Fibroblast of mammary gland (primary cell): ENCODE measurements around the gene CD79B.
"Not testable (repeated sequence)": the region's sequence is repeated elsewhere in the genome, so short reads cannot be mapped to it uniquely, and the experiment has no call there.

Experiments used
- DNase-seq: peaks from one replicate; pipeline ENCODE4 v3.0.0-alpha.2; 2010; ENCODE audit warnings: low read depth
- H3K4me3 ChIP-seq: 2 replicates; pipeline ENCODE4 v1.5.1; 2011; ENCODE audit warnings: low read depth, mild to moderate bottlenecking, low read length, moderate library complexity; ENCODE audit not compliant: control insufficient read depth
- CTCF ChIP-seq: conservative IDR thresholded peaks from 2 replicates; pipeline ENCODE4 v1.5.1; 2011; ENCODE audit warnings: low read depth, low read length, inconsistent platforms; ENCODE audit not compliant: control insufficient read depth, insufficient read depth

CD79B gene

GRCh38 chr17:63892316-63893037 lies 39.7 kb downstream of the CD79B start:
- DNase-seq, result not testable (repeated sequence)
- peak; percentile 8 for TF ChIP-seq CTCF

GRCh38 chr17:63889026-63889848 lies 42.9 kb downstream of the CD79B start:
- H3K4me3 ChIP-seq, result not testable (repeated sequence)
- DNase-seq, result peak; percentile 34
- peak; percentile 47 for TF ChIP-seq CTCF

More at GRCh38 chr17:63892316-63893037, 39.7 kb downstream of the CD79B start:
- H3K4me3 ChIP-seq, result not testable (repeated sequence)

GRCh38 chr17:63885119-63885518 lies 47.0 kb downstream of the CD79B start:
- not testable (repeated sequence) for H3K4me3 ChIP-seq, DNase-seq

- not testable (repeated sequence) for H3K4me3 ChIP-seq
Measured at GRCh38 chr17:63882626-63883126, 49.5 kb downstream of the CD79B start.

GRCh38 chr17:63881935-63882601 lies 50.1 kb downstream of the CD79B start, which contains the start of gene GH2:
GH2 (minus strand) TSS chr17:63881944; CDS start chr17:63881801, 143 bp downstream.
- DNase-seq, result peak; percentile 61
- TF ChIP-seq CTCF, result peak; percentile 55
- H3K4me3 ChIP-seq, result no peak within 1 kb of the TSS

More at GRCh38 chr17:63882626-63883126, 49.5 kb downstream of the CD79B start:
- not testable (repeated sequence) for DNase-seq

GRCh38 chr17:63881337-63881736 lies 50.8 kb downstream of the CD79B start:
- not testable (repeated sequence) for DNase-seq, H3K4me3 ChIP-seq

- TF ChIP-seq CTCF, result no peak
- no peak for DNase-seq
- H3K4me3 ChIP-seq, result no peak overlapping the region
Measured at GRCh38 chr17:63880706-63881105, 51.4 kb downstream of the CD79B start.
